ENCODE data around the gene PHOX2B. TPM values are rescaled to one million over a fixed set of nuclear protein-coding genes. Genes with fewer than 3 reads are reported as not detected.

The PHOX2B gene
- polyA plus RNA-seq, 1 of the 3 experiments (the other 2 are of a cell fraction), result 0.95 TPM

GRCh38 chr4:41750121-41750625 is 1.6 kb upstream of the PHOX2B start:
- no peaks in the 10 kb centered on the region for H3K79me2 ChIP-seq (ENCODE audit: insufficient read depth)
- H3K27ac ChIP-seq (ENCODE audit: low read depth in 2 of 2, low read length in 1 of 2), result peak overlapping the region in 1 of 2 experiments; percentile 100; a peak in 2 of 4 replicates
- no peaks in the 10 kb centered on the region for H4K20me1 ChIP-seq (ENCODE audit: insufficient read depth)
- CTCF ChIA-PET, result interaction anchor here (2.5 to 4.5 kb wide), 4 partner anchors 85 to 134 kb away, joined by 9 to 35 read pairs (median 27); no protein-coding TSS in a partner anchor
- H3K9me2 ChIP-seq, result no peaks in the 10 kb centered on the region
- no peak overlapping the region for H3K4me2 ChIP-seq
- no peak overlapping the region for H3K9ac ChIP-seq
- WGBS (ENCODE audit: low lambda C conversion rate), result 12% methylated on average over 20 of the region's 20 CpGs
- peak overlapping the region in 1 of 2 experiments; percentile 56; a peak in 2 of 4 replicates for H3K4me3 ChIP-seq (ENCODE audit: low read depth in 2 of 2, low read length in 1 of 2)
- TF ChIP-seq FOXJ3 (CRISPR knock-in tag; IDR thresholded peaks at IDR 0.05) (no peak), SIN3A (IDR thresholded peaks at IDR 0.05; ENCODE audit: borderline replicate concordance, low read depth, low read length) (no peak), USF2 (IDR thresholded peaks at IDR 0.05; ENCODE audit: borderline replicate concordance, low read depth, low read length) (no peak), EP300 (IDR thresholded peaks at IDR 0.05; ENCODE audit: borderline replicate concordance in 1 of 2, low read depth in 1 of 2, low read length in 1 of 2) (no peak), TCF12 (IDR thresholded peaks at IDR 0.05) (no peak), POLR2AphosphoS5 (IDR thresholded peaks at IDR 0.05; ENCODE audit: low read depth, low read length) (no peak), IRF3 (IDR thresholded peaks at IDR 0.05; ENCODE audit: low read depth, low read length) (no peak), RXRA (IDR thresholded peaks at IDR 0.05; ENCODE audit: borderline replicate concordance, low read depth) (no peak)
- no peak overlapping the region for H2AFZ ChIP-seq (ENCODE audit: low read depth)
- H3K36me3 ChIP-seq (replicated peaks in 1 of 2; ENCODE audit: control insufficient read depth in 1 of 2, insufficient read depth in 2 of 2, low read length in 1 of 2), result no peaks in the 10 kb centered on the region
- no peaks in the 10 kb centered on the region for H3F3A ChIP-seq (replicated peaks; ENCODE audit: insufficient read depth)
- H3K27me3 ChIP-seq (ENCODE audit: insufficient read depth), result peaks cover 75% of the 10 kb centered on the region
- peaks cover 0 to 34% of the 10 kb centered on the region in 2 experiments; a peak in 2 of 4 replicates for H3K4me1 ChIP-seq (ENCODE audit: control insufficient read depth in 1 of 2, insufficient read depth in 2 of 2, low read depth in 1 of 2, low read length in 1 of 2)
- H3K9me3 ChIP-seq, result no peaks in the 10 kb centered on the region
- POLR2A ChIA-PET, result interaction anchor here (6.3 kb wide), 2 partner anchors 111 to 131 kb away, joined by 288 to 461 read pairs; no protein-coding TSS in a partner anchor
- no peak for DNase-seq

GRCh38 chr4:41749631-41750039 is 1.1 kb upstream of the PHOX2B start:
- no peaks in the 10 kb centered on the region for H3F3A ChIP-seq (replicated peaks; ENCODE audit: insufficient read depth)

More at GRCh38 chr4:41749631-41750039, 1.1 kb upstream of the PHOX2B start:
- H3K9me3 ChIP-seq, result no peaks in the 10 kb centered on the region
- no peak overlapping the region for H3K4me2 ChIP-seq
- ChIA-PET POLR2A (interaction anchor here (0.5 to 6.3 kb wide), 7 partner anchors 9 to 131 kb away, joined by 3 to 461 read pairs (median 25); no protein-coding TSS in a partner anchor), CTCF (interaction anchor here (2.5 to 4.5 kb wide), 5 partner anchors 86 to 139 kb away, joined by 9 to 35 read pairs (median 25); no protein-coding TSS in a partner anchor)
- H2AFZ ChIP-seq (ENCODE audit: low read depth), result no peak overlapping the region
- DNase-seq, result no peak
- peaks cover 80% of the 10 kb centered on the region for H3K27me3 ChIP-seq (ENCODE audit: insufficient read depth)
- peaks cover 0 to 30% of the 10 kb centered on the region in 2 experiments; a peak in 2 of 4 replicates for H3K4me1 ChIP-seq (ENCODE audit: control insufficient read depth in 1 of 2, insufficient read depth in 2 of 2, low read depth in 1 of 2, low read length in 1 of 2)
- H3K79me2 ChIP-seq (ENCODE audit: insufficient read depth), result no peaks in the 10 kb centered on the region
- 11% methylated on average over 12 of the region's 12 CpGs for WGBS (ENCODE audit: low lambda C conversion rate)
- TF ChIP-seq CHD2 (IDR thresholded peaks at IDR 0.05; ENCODE audit: low read length, partially characterized antibody) (no peak), MEF2A (IDR thresholded peaks at IDR 0.05; ENCODE audit: borderline replicate concordance, low read depth) (no peak), SIN3A (IDR thresholded peaks at IDR 0.05; ENCODE audit: borderline replicate concordance, low read depth, low read length) (no peak), ELF1 (IDR thresholded peaks at IDR 0.05) (no peak), RXRA (IDR thresholded peaks at IDR 0.05; ENCODE audit: borderline replicate concordance, low read depth) (no peak), SMC3 (IDR thresholded peaks at IDR 0.05; ENCODE audit: low read depth, low read length) (no peak), POLR2AphosphoS5 (IDR thresholded peaks at IDR 0.05; ENCODE audit: low read depth, low read length) (no peak), REST (IDR thresholded peaks at IDR 0.05; ENCODE audit: low read depth, low read length) (no peak), FOXJ3 (CRISPR knock-in tag; IDR thresholded peaks at IDR 0.05) (no peak)
- peak overlapping the region in 1 of 2 experiments; percentile 56; a peak in 2 of 4 replicates for H3K4me3 ChIP-seq (ENCODE audit: low read depth in 2 of 2, low read length in 1 of 2)
- H3K9ac ChIP-seq, result no peak overlapping the region
- peak overlapping the region in 1 of 2 experiments; percentile 100; a peak in 2 of 4 replicates for H3K27ac ChIP-seq (ENCODE audit: low read depth in 2 of 2, low read length in 1 of 2)
- H3K9me2 ChIP-seq, result no peaks in the 10 kb centered on the region
- no peaks in the 10 kb centered on the region for H4K20me1 ChIP-seq (ENCODE audit: insufficient read depth)
- H3K36me3 ChIP-seq (replicated peaks in 1 of 2; ENCODE audit: control insufficient read depth in 1 of 2, insufficient read depth in 2 of 2, low read length in 1 of 2), result no peaks in the 10 kb centered on the region

All from SK-N-SH (cell line).